ENCODE data around the gene CGB1.
"Not testable (repeated sequence)": the region's sequence is repeated elsewhere in the genome, so short reads cannot be mapped to it uniquely, and the experiment has no call there.

Gene CGB1

GRCh38 chr19:49020931-49021895, 15.5 kb downstream of the CGB1 start:
- no peak for DNase-seq (ENCODE audit: low read depth)
- no peak overlapping the region for H3K4me3 ChIP-seq (ENCODE audit: low read depth, low read length)
- no peak for TF ChIP-seq CTCF (IDR thresholded peaks at IDR 0.05; ENCODE audit: control insufficient read depth, extremely low read depth, insufficient read depth)

- no peak for TF ChIP-seq CTCF (IDR thresholded peaks at IDR 0.05; ENCODE audit: control insufficient read depth, extremely low read depth, insufficient read depth)
- no peak for DNase-seq (ENCODE audit: low read depth)
- H3K4me3 ChIP-seq (ENCODE audit: low read depth, low read length): no peak overlapping the region
These were observed 16.4 kb downstream of the CGB1 start for GRCh38 chr19:49020342-49020741.

- no peak for DNase-seq (ENCODE audit: low read depth)
- H3K4me3 ChIP-seq (ENCODE audit: low read depth, low read length): peak overlapping the region; percentile 41
- TF ChIP-seq CTCF (IDR thresholded peaks at IDR 0.05; ENCODE audit: control insufficient read depth, extremely low read depth, insufficient read depth): 0 out of 2 replicates have a peak, but pooled peaks have one; percentile 1
These were observed 17.3 kb downstream of the CGB1 start for GRCh38 chr19:49019242-49019932.

- DNase-seq (ENCODE audit: low read depth); H3K4me3 ChIP-seq (ENCODE audit: low read depth, low read length): not testable (repeated sequence)
These were observed 18.1 kb downstream of the CGB1 start for GRCh38 chr19:49018388-49019241.

- TF ChIP-seq CTCF (IDR thresholded peaks at IDR 0.05; ENCODE audit: control insufficient read depth, extremely low read depth, insufficient read depth): peak; percentile 23
- H3K4me3 ChIP-seq (ENCODE audit: low read depth, low read length): peak overlapping the region; percentile 11; the same call in 1 of the 2 replicates
- no peak for DNase-seq (ENCODE audit: low read depth)
These were observed 18.9 kb downstream of the CGB1 start for GRCh38 chr19:49017666-49018351.

GRCh38 chr19:49017041-49017665, 19.5 kb downstream of the CGB1 start, which contains the start of gene LHB:
LHB (minus strand) TSS chr19:49017091; CDS start chr19:49017081, 10 bp downstream.
- TF ChIP-seq CTCF (IDR thresholded peaks at IDR 0.05; ENCODE audit: control insufficient read depth, extremely low read depth, insufficient read depth): no peak
- no peak for DNase-seq (ENCODE audit: low read depth)
- H3K4me3 ChIP-seq (ENCODE audit: low read depth, low read length): peak within 1 kb of the TSS; percentile 11; the same call in 1 of the 2 replicates
